Breast epithelium (tissue), 3 donors: Measurements from ENCODE around the gene EPHA2.

Source experiments
- CTCF ChIP-seq, 3 donors: fragments of 450-650 bp; IDR thresholded peaks; one replicate each; pipeline ENCODE4 v1.5.1; 2016 to 2017; ENCODE audit warnings: antibody characterized with exemption in 3 of 3, mild to moderate bottlenecking in 3 of 3, moderate library complexity in 3 of 3
- POLR2A ChIP-seq: fragments of 450-650 bp; IDR thresholded peaks from one replicate; pipeline ENCODE4 v1.6.1; 2016; ENCODE audit warnings: antibody characterized with exemption, mild to moderate bottlenecking, moderate library complexity
- POLR2AphosphoS5 ChIP-seq, 3 donors: sonication (generic); formaldehyde crosslinking; IDR thresholded peaks; one replicate each; pipeline ENCODE4 v1.6.1; 2017; ENCODE audit warnings: antibody characterized with exemption in 3 of 3

GRCh38 chr1:16204634-16205333 is 48.9 kb upstream of the EPHA2 start:
- no peak for TF ChIP-seq POLR2A
- no peak for TF ChIP-seq POLR2AphosphoS5 (IDR thresholded peaks at IDR 0.05)
- TF ChIP-seq CTCF (IDR thresholded peaks at IDR 0.05), result peak in 1 of 3 donors; percentile 22
